Adrenal gland (tissue), 5 donors: Measurements from ENCODE around the gene PTPRD.

Experiments used
- POLR2A ChIP-seq, 2 donors: fragments of 450-650 bp; IDR thresholded peaks; one replicate each; pipeline ENCODE4 v1.6.1; 2017; ENCODE audit warnings: antibody characterized with exemption in 2 of 2, mild to moderate bottlenecking in 2 of 2, moderate library complexity in 1 of 2
- TF ChIP-seq, protein P1 (sequence below), 6 experiments: fragments of 450-650 bp in 4 of 6; fragments of 200-600 bp in 2 of 6; sonication (generic) in 1 of 6; IDR thresholded peaks; 1 replicate in 5 of 6; 2 replicates in 1 of 6; pipeline versions ENCODE4 v1.5.1 to v1.8.0; 2016 to 2021; ENCODE audit warnings: antibody characterized with exemption in 6 of 6, mild to moderate bottlenecking in 2 of 6, moderate library complexity in 1 of 6
- donor health status: DM: no; HTN: no; CAD: no.

DNA sequence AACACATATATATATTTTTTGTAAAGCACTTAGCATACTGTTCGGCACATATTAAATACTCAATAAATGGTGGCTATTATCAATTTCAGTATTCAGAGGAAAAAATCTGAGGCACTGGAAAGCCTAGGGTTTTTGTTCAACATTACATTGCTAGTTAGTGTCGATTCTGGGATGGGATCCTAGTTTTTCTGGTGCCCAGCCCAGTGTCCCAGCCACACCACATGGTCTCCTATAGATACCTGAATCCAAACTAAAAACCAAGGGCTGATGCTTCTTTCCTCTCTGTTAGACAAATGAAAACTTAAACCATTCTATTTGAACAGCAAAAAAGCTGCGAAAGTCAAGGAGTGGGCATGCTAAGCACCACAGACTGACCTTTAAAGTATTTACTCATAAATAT is 2002.5 kb downstream of the PTPRD start:
- TF ChIP-seq POLR2A (IDR thresholded peaks at IDR 0.05) = no peak
- TF ChIP-seq, protein P1, sequence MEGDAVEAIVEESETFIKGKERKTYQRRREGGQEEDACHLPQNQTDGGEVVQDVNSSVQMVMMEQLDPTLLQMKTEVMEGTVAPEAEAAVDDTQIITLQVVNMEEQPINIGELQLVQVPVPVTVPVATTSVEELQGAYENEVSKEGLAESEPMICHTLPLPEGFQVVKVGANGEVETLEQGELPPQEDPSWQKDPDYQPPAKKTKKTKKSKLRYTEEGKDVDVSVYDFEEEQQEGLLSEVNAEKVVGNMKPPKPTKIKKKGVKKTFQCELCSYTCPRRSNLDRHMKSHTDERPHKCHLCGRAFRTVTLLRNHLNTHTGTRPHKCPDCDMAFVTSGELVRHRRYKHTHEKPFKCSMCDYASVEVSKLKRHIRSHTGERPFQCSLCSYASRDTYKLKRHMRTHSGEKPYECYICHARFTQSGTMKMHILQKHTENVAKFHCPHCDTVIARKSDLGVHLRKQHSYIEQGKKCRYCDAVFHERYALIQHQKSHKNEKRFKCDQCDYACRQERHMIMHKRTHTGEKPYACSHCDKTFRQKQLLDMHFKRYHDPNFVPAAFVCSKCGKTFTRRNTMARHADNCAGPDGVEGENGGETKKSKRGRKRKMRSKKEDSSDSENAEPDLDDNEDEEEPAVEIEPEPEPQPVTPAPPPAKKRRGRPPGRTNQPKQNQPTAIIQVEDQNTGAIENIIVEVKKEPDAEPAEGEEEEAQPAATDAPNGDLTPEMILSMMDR (IDR thresholded peaks at IDR 0.05) = no peak
